NCI-H526 (cell line): ENCODE results near the gene FITM2.
"Not testable (repeated sequence)": the region's sequence is repeated elsewhere in the genome, so short reads cannot be mapped to it uniquely, and the experiment has no call there.

Experiments
- DNase-seq, 2 experiments: peaks; one replicate each; lab custom pipeline; 2025; lab: John Stamatoyannopoulos, UW

The FITM2 gene, protein sequence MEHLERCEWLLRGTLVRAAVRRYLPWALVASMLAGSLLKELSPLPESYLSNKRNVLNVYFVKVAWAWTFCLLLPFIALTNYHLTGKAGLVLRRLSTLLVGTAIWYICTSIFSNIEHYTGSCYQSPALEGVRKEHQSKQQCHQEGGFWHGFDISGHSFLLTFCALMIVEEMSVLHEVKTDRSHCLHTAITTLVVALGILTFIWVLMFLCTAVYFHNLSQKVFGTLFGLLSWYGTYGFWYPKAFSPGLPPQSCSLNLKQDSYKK

DNA sequence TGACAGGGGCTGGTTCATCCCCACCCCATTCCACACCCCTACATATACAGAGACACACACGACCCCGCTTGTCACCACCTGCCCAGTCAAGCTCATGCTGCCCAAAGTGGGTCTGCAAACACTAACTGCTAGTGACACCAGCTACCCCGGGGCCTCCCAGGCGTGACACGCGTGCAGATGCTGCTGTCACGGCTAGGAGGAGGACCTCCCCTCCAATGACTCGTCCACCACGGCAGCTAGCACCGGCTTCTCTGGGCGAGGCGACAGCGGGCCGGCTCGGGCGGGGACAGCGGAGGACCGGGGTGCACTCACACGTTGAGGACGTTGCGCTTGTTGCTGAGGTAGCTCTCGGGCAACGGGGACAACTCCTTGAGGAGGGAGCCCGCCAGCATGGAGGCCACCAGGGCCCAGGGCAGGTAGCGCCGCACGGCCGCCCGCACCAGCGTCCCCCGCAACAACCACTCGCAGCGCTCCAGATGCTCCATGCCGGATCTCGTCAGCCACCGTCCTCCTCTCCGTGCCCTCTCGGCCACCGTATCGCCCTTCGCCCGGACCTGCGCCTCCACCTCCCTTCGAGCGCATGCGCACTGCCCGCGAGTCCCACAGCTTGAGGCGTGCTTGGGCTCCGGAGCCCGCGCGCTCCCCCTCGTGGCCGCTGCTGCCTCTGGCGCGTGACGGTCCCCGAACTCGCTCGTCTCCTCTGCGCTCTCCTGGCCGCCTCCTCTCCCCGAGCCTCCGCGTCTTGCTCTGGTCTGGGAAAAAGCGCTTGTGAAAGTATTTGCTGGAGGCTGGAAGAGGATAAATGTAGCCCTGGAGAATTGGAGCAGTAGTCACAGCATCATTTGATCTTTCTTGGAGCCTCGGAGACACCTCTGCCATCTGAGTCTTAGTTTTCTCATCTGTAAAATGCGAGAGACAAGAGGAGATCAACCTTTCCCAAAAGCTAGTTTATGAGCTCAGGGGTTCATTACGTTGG is at the start of gene FITM2:
Gene FITM2 (minus strand): TSS at position 539 of the 976 bp plus-strand sequence. CDS start 54 bp downstream, at position 485.
- DNase-seq: peak; percentile 91 to 98

DNA sequence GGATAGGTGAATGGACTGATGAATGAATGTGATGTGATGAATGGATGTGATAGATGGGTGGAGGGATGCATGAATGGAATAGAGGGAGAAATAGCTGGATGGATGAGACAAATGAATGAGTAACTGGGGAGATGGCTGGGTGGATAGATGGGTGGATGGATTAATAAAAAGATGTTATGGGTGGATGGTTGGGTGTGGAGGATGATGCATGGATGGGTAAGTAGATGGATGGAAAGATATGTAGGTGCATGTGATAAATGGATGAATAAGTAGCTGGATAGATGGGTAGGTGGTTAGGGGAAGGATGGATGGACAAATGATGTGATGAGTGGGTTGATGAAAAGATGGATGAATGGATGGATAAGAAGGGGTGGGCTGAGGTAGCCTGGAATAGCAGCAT is 49.2 kb upstream of the FITM2 start:
- DNase-seq: no peak

DNA sequence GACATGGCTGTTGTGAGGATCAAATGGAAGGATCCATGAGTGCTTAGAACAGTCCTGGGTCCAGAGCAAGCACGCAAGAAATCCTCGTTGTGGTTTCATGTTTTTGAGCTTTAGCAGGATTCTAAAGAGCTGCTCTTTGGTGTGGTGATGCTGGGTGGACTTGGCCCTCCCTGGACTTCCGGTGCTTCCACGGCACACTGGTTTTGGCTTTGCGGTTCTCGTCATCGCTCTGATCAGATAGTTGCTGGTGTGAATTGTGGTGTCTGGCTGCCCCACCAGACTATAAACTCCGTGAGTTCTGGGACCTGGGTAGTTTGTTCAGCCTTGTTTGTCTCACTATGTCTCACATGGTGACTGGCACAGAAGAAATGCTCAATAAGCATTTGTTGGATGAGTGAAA is 47.8 kb upstream of the FITM2 start:
- DNase-seq: no peak

DNA sequence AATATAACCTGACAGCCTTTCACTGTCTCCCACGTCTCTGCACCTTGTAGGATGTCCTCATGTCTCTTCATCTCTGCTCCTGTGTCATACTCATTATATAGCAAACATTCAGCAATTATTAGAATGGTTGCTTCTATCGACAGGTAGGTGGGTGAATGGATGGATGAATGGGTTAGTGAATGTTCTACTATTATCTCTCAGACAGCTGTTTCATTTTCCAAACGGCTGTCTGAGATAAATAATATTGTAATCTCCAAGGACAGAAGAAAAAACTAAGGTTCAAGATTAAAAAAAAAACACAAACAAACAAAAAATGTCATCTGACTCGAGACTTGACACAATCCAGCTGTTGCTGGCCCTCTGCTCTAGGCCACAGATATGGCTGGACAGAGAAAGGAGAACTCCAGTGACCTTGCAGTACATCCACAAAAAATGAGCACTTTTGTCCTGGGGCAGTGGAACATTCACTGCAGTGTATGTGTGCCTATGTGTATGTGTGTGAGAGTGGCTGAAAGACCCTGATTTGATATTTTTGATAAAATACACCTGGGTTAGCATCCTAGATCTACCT is 46.6 kb upstream of the FITM2 start:
- no peak for DNase-seq

DNA sequence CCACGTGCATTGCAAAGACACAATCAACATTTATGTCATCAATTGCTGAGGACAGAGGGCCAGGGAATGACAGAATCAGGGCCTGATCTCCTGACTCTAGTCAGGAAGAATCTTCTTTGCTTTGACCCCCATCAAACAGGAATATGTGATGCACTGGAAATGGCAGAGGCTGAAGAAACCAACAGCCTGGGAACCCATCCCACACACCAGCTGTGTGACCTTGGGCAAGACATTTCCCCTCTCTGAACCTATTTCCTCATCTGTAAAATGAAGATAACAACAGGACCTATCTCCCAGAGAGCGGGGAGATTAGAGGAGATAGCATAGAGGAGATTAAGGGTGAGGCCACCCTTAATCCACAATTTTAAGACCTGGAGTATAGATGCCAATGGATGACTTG is 46.0 kb upstream of the FITM2 start:
- no peak for DNase-seq

DNA sequence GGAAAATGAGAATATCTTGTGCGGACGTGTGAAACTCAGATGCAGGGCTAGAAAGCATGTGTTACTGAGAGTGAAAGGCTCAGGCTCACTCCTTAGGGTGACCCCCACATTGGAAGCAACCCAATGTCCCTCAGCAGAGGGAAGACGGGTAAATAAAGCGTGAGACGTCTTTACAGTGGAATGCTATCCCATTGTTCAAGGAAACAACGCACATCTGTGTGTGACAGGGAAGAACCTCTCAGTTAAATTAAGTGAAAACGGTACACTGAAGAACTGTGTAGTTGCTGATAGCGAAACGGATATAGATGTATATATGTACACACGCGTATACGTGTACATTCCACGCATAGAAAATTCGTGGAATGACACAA is 45.3 kb upstream of the FITM2 start:
- DNase-seq: no peak

DNA sequence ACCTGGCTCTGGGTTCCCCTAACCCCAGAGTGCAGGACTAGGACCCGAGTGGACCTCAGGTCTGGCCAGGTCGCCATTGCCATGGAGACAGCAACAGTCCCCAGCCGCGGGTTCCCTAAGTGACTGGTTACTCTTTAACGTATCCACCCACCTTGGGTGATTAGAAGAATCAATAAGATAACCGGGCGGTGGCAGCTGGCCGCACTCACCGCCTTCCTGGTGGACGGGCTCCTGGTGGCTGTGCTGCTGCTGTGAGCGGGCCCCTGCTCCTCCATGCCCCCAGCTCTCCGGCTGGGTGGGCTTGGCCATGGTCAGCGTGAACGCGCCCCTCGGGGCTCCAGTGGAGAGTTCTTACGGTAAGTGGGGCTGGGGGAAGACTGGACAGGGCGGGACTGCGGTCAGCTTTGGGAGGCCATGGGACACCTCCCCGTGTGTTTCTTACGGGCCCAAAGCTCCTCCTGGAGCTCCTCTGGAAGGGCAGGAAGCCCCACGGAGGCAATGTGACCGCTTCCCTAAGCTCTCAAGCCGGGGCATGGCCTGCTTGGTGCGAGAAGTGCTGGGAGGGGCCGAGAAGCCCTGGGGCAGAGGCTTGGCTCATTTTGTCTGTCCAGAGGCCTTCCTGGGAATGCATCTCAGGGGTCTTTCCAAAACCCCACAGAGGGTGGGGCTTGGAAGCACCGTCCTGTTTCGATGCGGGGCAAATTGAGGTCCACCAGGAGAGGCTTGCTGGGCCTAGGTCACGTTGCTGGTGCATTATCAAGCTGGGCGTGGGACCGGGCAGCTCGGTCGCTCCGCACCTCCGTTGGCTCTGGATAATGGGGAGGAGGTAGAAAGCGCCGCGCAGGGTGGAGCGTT is 44.7 kb upstream of the FITM2 start, which contains the start of gene HNF4A:
Gene HNF4A (plus strand): TSS at position 202 of the 855 bp plus-strand sequence. CDS start 106 bp downstream, at position 308.
- no peak for DNase-seq

DNA sequence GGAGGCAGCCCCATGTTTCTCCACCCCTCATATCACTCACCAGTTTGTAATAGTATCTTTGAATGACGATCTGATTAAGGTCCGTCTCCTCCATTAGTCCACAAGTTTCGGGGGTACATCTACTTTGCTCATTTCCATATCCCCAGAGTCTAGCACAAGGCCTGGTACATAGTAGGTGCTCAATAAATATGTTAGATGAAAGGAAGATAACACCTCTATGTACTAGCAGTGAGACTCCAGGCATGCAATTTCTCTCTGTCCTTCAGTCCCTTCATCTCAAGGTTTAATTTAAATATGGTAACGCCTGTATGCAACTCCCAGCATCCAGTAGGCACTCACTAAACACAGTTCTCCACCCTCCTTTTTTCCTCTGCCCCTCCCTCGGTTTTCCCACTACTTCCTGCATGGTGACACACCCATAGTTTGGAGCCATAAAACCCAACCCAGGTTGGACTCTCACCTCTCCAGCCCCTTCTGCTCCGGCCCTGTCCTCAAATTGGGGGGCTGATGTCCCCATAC is 44.0 kb upstream of the FITM2 start:
- no peak for DNase-seq

DNA sequence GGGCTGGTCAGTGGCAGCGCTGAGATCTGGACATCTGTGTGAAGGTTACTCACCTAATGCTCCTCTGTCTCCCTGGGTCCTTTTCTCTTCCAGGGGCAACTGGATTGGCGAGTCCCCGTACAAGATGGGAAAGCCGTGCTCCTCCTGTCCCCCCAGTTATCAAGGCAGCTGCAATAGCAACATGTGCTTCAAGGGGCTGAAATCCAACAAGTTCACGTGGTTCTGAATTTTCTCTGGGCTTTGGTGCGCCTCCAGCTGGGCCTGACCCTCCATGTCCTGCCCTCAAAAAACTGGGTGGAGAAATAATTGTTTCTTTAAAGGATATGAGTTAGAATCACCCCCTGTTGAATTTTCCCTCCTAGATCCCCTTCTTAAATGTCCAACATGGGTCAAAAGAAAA is 39.6 kb upstream of the FITM2 start:
- no peak for DNase-seq

DNA sequence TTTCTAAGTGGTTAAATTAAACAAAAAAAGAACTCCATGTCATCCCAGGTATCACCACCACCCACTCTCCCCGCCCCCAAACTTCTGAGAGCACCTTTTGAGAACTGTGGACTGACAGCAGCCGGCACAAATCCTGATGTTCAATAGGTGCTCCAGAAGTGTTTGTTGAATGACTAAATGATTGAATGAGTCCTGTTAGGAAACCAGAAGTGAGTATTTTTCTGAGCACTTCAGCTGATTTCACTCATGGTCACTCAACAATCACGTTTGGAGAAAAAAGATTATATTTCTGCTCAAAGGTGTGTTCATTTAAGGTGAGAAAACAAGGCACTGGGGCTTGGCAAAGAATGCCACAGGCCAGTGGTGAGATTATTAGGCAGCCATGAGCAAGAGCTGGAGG is 38.3 kb upstream of the FITM2 start:
- DNase-seq: no peak

DNA sequence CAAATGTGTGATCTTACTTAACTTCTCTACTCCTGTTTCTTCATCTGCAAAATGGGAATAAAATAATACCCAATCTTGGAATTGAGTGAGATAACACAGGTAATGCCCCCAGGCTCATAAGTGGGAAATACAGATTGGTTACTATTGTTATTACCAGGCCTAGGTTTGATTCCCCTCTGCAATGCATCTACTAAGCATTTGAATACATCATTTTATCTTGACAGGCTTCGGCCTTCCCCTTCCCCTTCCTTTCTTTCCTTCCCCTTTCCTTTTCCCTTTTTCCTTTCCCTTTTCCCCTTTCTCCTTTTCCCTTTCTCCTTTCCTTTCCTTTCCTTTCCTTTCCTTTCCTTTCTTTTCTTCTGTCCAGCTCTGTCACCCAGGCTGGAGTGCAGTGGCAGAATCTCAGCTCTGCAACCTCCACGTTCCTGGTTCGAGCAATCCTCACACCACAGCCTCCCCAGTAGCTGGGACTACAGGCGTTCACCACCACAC is 37.2 kb upstream of the FITM2 start:
- DNase-seq: no peak

DNA sequence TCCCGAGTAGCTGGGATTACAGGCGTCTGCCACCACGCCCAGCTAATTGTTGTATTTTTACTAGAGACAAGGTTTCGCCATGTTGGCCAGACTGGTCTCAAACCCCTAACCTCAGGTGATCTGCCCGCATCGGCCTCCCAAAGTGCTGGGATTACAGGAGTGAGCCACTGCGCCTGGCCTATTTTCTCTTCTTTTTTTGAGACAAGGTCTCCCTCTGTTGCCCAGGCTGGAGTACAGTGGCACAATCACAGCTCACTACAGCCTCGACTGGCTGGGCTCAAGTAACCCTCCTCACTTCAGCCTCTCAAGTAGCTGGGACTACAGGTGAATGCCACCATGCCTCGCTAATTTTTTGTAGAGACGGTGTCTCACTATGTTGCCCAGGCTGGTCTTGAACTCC is 34.9 kb upstream of the FITM2 start:
- not testable (repeated sequence) for DNase-seq

DNA sequence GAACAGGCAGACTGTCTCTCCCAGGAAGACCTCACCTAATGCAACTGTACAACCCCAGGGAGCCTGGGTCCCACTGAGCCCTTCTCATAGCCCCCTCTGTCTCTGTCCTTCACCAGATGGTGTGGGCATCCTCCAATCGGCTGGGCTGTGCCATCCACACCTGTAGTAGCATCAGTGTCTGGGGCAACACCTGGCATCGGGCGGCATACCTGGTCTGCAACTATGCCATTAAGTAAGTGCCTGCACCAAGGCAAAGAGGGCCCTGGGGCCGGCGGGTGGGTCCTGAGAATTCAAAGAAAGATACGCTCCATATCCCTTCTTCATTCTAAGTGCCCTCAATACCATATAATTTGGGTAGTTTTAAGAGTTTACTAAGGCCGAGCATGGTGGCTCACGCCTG is 34.1 kb upstream of the FITM2 start:
- no peak for DNase-seq

DNA sequence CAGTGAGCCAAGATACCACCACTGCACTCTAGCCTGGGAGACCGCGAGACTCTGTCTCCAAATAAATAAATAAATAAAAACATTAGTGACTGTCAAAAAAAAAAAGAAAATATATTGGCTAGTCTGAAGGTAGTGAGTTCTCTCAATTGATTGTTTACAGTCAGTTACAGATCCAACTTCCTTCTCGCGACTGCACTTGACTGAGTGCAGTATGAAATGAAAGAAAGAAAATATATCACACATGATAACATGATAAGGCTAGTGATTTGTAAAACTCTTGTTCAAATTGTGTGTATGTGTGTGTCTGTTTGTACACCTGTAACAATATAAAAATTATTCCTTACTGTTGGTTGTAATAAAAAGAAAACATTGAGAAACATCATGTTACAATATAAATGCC is 33.7 kb upstream of the FITM2 start:
- no peak for DNase-seq

DNA sequence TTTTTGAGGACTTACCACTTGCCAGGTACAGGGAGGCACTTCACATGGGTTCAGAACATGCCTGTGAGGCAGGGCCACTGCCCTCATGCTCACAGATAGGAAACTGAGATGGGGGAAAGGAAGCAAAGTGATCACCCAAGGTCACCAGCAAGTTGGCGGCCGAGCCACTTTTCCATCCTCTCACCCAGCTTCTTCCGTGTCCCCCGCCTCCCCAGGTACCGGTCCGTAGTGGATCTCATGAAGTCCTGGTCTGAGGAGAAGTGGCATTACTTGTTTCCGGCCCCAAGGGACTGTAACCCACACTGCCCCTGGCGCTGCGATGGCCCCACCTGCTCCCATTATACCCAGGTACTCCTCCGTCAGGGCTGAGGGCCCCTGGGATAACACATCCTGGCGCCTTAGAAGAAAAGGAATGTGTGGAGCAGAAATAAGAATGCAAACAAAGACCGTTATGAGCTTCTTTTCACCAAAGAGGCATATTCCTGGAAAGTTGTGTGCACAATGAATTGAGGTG is 32.2 kb upstream of the FITM2 start:
- no peak for DNase-seq

DNA sequence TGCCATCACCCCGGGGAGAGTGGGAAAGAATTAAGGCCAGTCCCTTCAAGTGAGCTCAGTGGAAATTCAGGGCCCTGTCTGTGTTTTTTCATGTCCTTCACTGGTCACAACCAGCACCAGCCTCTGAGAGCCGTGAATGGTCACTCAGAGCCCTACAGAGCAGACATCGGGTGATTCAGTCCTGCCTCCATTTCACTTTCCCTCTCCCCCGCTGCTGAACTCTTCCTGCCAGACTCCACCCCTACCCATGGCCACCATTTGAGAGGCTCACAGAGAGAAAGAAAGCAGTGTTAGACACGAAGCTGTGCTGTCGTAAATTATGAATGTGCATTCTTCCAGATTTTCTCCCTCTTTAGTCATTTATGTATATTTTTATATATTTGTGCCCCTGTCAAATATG is 31.2 kb upstream of the FITM2 start:
- DNase-seq: no peak

DNA sequence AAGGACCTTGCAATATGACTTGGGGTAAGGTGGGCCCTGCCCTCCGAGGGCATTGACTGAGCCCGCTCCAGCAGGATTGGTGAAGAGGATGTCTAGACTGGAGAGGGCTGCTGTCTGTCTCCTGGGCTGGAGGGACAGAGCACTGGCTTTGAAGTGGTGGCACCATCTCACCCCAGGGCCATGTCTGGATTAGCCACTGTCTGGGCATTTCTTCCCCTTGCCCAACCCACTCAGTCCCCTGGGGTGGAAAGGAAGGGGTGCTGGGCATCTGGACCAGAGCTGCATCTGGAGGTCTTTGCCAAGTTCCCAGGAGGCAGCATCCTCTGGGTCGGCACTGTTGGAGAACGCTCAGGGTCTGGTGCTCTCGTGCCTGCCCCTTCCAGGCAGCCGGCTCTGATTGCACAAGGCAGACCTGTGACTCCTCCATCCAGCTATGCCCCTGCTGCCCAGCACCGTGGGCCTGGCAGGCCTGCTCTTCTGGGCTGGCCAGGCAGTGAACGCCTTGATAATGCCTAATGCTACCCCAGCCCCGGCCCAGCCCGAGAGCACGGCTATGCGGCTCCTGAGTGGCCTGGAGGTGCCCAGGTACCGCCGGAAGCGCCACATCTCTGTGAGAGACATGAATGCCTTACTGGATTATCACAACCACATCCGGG is 25.9 kb upstream of the FITM2 start, which contains the start of gene R3HDML:
Gene R3HDML (plus strand): TSS at position 319 of the 656 bp plus-strand sequence. CDS start 115 bp downstream, at position 434.
- DNase-seq: no peak

DNA sequence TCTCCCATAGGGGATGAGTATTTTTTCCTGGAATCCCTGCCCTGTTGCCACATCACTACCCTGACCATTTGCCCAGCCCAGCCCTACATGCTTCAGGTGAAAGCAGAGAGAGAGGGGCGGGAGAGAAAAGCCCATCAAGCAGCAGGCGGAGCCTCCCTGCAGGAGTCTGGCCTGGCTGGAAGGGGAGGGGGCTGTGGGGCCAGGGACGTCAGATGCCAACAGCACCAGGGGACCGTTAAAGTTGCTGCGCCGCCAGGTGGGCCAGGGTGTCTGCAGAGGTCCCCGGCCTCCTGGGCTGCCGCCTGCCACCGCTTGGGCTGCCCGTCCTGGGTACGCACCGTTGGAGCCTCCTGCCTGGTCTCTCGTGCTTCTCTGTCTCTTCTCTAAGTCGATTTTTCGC is 25.1 kb upstream of the FITM2 start:
- DNase-seq: peak; percentile 63 to 81

DNA sequence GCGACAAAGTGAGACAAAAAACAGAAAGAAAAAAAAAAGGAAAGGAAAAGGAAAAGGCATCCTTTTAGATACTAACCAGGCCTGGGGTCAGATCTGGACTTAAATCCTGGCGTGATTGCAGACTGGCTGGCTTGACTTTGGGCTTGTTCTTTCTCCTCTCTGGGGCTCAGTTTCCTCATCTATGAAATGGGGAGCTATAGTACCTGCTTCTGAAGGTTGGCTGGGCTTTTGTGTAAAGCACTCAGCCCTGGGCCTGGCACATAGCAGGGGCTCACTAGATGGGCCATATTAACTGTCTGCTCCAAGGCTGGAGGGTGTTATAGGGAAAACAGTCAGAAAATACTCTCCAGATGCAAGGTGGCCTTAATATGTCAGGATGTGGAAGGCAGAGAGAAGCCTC is 24.7 kb upstream of the FITM2 start:
- no peak for DNase-seq

DNA sequence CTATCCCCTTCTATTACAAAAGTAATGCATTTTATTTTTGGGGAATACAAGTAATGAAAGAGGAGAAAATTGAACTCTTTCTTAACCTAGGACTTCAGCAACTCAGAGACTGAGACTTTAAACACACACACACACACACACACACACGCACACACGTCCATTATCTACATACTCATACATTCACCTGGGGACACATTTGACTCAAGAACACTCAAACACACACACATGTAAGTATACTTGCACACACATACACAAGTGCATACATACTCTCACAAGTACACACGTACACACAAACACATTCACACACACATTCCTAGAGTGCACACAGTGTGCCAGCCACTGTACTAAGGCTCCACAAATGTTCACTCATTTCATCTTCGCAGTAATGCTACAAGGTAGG is 23.7 kb upstream of the FITM2 start:
- DNase-seq: no peak

DNA sequence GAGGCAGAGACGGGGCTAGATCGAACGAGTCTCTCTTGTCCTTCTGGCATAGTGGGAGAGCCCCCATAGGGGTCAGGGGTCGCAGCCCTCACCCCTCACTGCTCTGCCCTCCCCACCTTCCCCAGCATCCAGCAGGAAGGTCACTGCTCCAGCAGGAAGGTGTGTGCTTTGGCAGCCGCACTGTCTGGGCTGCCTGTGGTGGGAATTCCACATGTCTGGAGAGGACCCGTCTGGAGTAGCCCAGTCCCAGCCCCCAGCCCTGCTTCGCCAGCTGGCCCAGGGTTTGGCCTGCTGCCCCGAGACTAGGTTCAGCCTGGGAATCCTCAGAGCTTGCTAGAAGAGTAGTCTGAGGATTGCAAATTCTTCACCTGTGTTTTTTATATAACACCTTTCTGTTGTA is 23.3 kb upstream of the FITM2 start:
- DNase-seq: no peak
